K562 (cell line): ENCODE results near the gene UBR1. TPM values are rescaled to one million over a fixed set of nuclear protein-coding genes. Genes with fewer than 3 reads are reported as not detected.

Experiments used
- ATAC-seq: fragments of 200-7000 bp; cut with Tn5 transposase; 3 replicates; pipeline ENCODE4 v1.9.1; 2020; ENCODE audit warnings: moderate library complexity
- BruUV-seq: library from RNA; stranded (reverse); fragments of 400-500 nt; replicated peaks from 2 replicates; lab custom pipeline; 2021; lab: Mats Ljungman, UMichigan
- CTCF ChIA-PET: fragments of 300-600 bp; formaldehyde crosslinking; extraction: SDS; loops from one replicate; lab custom pipeline; 2021; ENCODE audit warnings: low intra/inter-chr PET ratio; lab: Yijun Ruan, JAX
- POLR2A ChIA-PET: fragments of 300-600, 350-650 bp; sonication (Branson Sonifier 250); formaldehyde crosslinking; extraction: SDS; loops from one replicate; lab custom pipeline; 2021; ENCODE audit warnings: antibody characterized with exemption, inconsistent platforms; lab: Yijun Ruan, JAX
- DNase-seq, 4 experiments: peaks; one replicate each; pipeline versions ENCODE4 v3.0.0 to v3.0.0-alpha.2; 2011 to 2018; ENCODE audit warnings: low spot score in 3 of 4, mixed read lengths in 3 of 4; ENCODE audit errors: extremely low read depth in 1 of 4
- FAIRE-seq: peaks from 2 replicates; lab custom pipeline; 2011; peaks lifted over from hg19 to GRCh38; lab: Jason Lieb, UNC
- H2AFZ ChIP-seq: 2 replicates; pipeline ENCODE4 v1.6.0; 2011; ENCODE audit warnings: low read depth, low read length, control low read depth, inconsistent platforms
- H3K27ac ChIP-seq: fragments of 200-600 bp; 3 replicates; pipeline ENCODE4 v1.8.0; 2011; ENCODE audit warnings: low read depth, mild to moderate bottlenecking, control low read depth, inconsistent platforms, low read length, moderate library complexity, mixed read lengths; ENCODE audit errors: extremely low read depth
- H3K27me3 ChIP-seq, 2 experiments: fragments of 300-600 bp in 1 of 2; 2 replicates in 1 of 2; 3 replicates in 1 of 2; pipeline versions ENCODE4 v1.6.0 to v1.8.0; 2011; ENCODE audit warnings: inconsistent platforms in 2 of 2, low read length in 2 of 2, mild to moderate bottlenecking in 1 of 2, mixed read lengths in 1 of 2, moderate library complexity in 1 of 2; ENCODE audit not compliant: control insufficient read depth in 2 of 2, insufficient read depth in 2 of 2
- H3K36me3 ChIP-seq: fragments of 300-600 bp; 3 replicates; pipeline ENCODE4 v1.8.0; 2011; ENCODE audit warnings: mild to moderate bottlenecking, low read length, inconsistent platforms; ENCODE audit not compliant: control insufficient read depth, insufficient read depth
- H3K4me1 ChIP-seq, 2 experiments: fragments of 200-600 bp in 1 of 2; replicated peaks in 1 of 2; 2 replicates in 1 of 2; 3 replicates in 1 of 2; pipeline versions ENCODE4 v1.5.1 to v1.8.0; 2011; ENCODE audit warnings: inconsistent platforms in 2 of 2, low read length in 2 of 2, mild to moderate bottlenecking in 1 of 2, mixed read lengths in 1 of 2, moderate library complexity in 1 of 2; ENCODE audit not compliant: control insufficient read depth in 2 of 2, insufficient read depth in 2 of 2
- H3K4me2 ChIP-seq: 2 replicates; pipeline ENCODE4 v1.6.1; 2011; ENCODE audit warnings: low read length, control low read depth, inconsistent platforms, mixed read lengths; ENCODE audit not compliant: insufficient read depth
- H3K4me3 ChIP-seq: fragments of 200-600 bp; sonication (generic), shearing (Covaris generic); 2 replicates; pipeline ENCODE4 v1.5.1; 2016; ENCODE audit warnings: control low read depth, inconsistent platforms
- H3K79me2 ChIP-seq: fragments of 200-600 bp; 3 replicates; pipeline ENCODE4 v1.8.0; 2011; ENCODE audit warnings: low read length, inconsistent platforms; ENCODE audit not compliant: control insufficient read depth, insufficient read depth
- H3K9ac ChIP-seq, 2 experiments: 2 replicates each; pipeline versions ENCODE4 v1.6.0 to v1.6.1; 2011; ENCODE audit warnings: low read depth in 2 of 2, low read length in 2 of 2, control low read depth in 1 of 2, inconsistent platforms in 1 of 2, mild to moderate bottlenecking in 1 of 2, mixed read lengths in 1 of 2; ENCODE audit not compliant: insufficient read depth in 1 of 2
- H3K9me1 ChIP-seq: one replicate; pipeline ENCODE4 v1.6.0; 2011; ENCODE audit warnings: inconsistent platforms, mild to moderate bottlenecking, low read length, moderate library complexity; ENCODE audit not compliant: control insufficient read depth, insufficient read depth
- H3K9me3 ChIP-seq: replicated peaks from 2 replicates; pipeline ENCODE4 v1.5.1; 2011; ENCODE audit warnings: low read depth, low read length, inconsistent platforms; ENCODE audit not compliant: control insufficient read depth, insufficient read depth
- H4K20me1 ChIP-seq: replicated peaks from 2 replicates; pipeline ENCODE4 v1.6.1; 2011; ENCODE audit warnings: low read length, inconsistent platforms, mixed read lengths; ENCODE audit not compliant: control insufficient read depth, insufficient read depth
- CEBPG ChIP-seq, 3 experiments: fragments of 200-800 bp in 1 of 3; sonication (Bioruptor generic) in 1 of 3; sonication (generic) in 1 of 3; formaldehyde crosslinking in 1 of 3; IDR thresholded peaks in 2 of 3; conservative IDR thresholded peaks in 1 of 3; 2 replicates each; pipeline versions ENCODE4 v1.6.1 to v1.8.0; 2016 to 2022; ENCODE audit warnings: missing compliant biosample characterization in 2 of 3, missing genetic modification characterization in 2 of 3, mild to moderate bottlenecking in 1 of 3, missing genetic modification reagents in 1 of 3
- CEBPZ ChIP-seq: fragments of 150-350 bp; IDR thresholded peaks from 2 replicates; pipeline ENCODE4 v1.6.1; 2014; ENCODE audit warnings: low read depth, mild to moderate bottlenecking, low read length, borderline replicate concordance
- ETV1 ChIP-seq: fragments of 450-650 bp; conservative IDR thresholded peaks from 2 replicates; pipeline ENCODE4 v1.6.1; 2016; ENCODE audit warnings: missing genetic modification characterization, control low read depth, low read depth, missing compliant biosample characterization
- FOXP4 ChIP-seq: sonication (generic); formaldehyde crosslinking; IDR thresholded peaks from 2 replicates; pipeline ENCODE4 v1.8.0; 2022; ENCODE audit warnings: mild to moderate bottlenecking, missing genetic modification reagents, borderline replicate concordance
- HOXB6 ChIP-seq: fragments of 250-450 bp; sonication (Bioruptor Pico); IDR thresholded peaks from 2 replicates; pipeline ENCODE4 v1.5.1; 2022; ENCODE audit warnings: mild to moderate bottlenecking, borderline replicate concordance
- KLF10 ChIP-seq: fragments of 250-450 bp; sonication (Bioruptor Pico); IDR thresholded peaks from 2 replicates; pipeline ENCODE4 v1.6.1; 2021; ENCODE audit warnings: matching md5 sums
- KLF13 ChIP-seq: fragments of 450-650 bp; IDR thresholded peaks from 2 replicates; pipeline ENCODE4 v1.6.1; 2016; ENCODE audit warnings: missing genetic modification characterization, low read depth, mild to moderate bottlenecking, missing compliant biosample characterization, moderate library complexity, borderline replicate concordance
- RBM25 ChIP-seq: fragments of 200-400 bp; formaldehyde crosslinking; IDR thresholded peaks from 2 replicates; pipeline ENCODE4 v1.6.1; 2018; ENCODE audit warnings: low read length, low read depth, moderate library complexity; ENCODE audit not compliant: severe bottlenecking
- TAL1 ChIP-seq: fragments of 450-650 bp; IDR thresholded peaks from 2 replicates; pipeline ENCODE4 v1.6.1; 2016; ENCODE audit warnings: mild to moderate bottlenecking
- TRIM25 ChIP-seq: fragments of 450-650 bp; IDR thresholded peaks from 2 replicates; pipeline ENCODE4 v1.7.0; 2016; ENCODE audit warnings: borderline replicate concordance
- ZNF431 ChIP-seq: sonication (generic); formaldehyde crosslinking; IDR thresholded peaks from 2 replicates; pipeline ENCODE4 v1.8.0; 2022; ENCODE audit warnings: mild to moderate bottlenecking, missing genetic modification reagents
- ZNF740 ChIP-seq, 3 experiments: fragments of 200-800 bp in 1 of 3; sonication (Bioruptor generic) in 1 of 3; sonication (generic) in 1 of 3; formaldehyde crosslinking in 1 of 3; IDR thresholded peaks; 2 replicates each; pipeline versions ENCODE4 v1.6.1 to v1.8.0; 2016 to 2022; ENCODE audit warnings: mild to moderate bottlenecking in 2 of 3, missing compliant biosample characterization in 2 of 3, missing genetic modification characterization in 2 of 3, missing genetic modification reagents in 1 of 3
- WGBS: fragments of 100-300 bp; shearing (Covaris generic); methylation state at CpG from one replicate; pipeline ENCODE4 v1.1.6; 2016; ENCODE audit warnings: low coverage, mixed read lengths; ENCODE audit not compliant: insufficient coverage; ENCODE audit errors: missing lambda C conversion rate; 5-methylcytosine and 5-hydroxymethylcytosine counted together
- in situ Hi-C: fragments of 300-500 bp; cut with MboI; formaldehyde crosslinking; loops from 4 replicates; pipeline ENCODE4 v1.15.0; 2018; ENCODE audit warnings: inconsistent platforms, mixed read lengths
- intact Hi-C: fragments of 100-400 bp; cut with micrococcal nuclease; formaldehyde crosslinking; loops from 2 replicates; pipeline ENCODE4 v1.14.2; 2022
- polyA plus RNA-seq, 8 experiments: library from polyadenylated mRNA; depleted of rRNA in 4 of 8; stranded (reverse) in 5 of 8; unstranded in 3 of 8; fragments of >200 nt; fragmentation: Nextera tagmentation in 2 of 8; fragmentation: Illumina TruSeq in 1 of 8; extraction: Ambion mirVana in 2 of 8; extraction: Trizol in 1 of 8; gene quantifications; 2 replicates each; pipeline versions ENCODE4 v1.2.1 to v1.2.3, GENCODE V29; 2011 to 2014; ENCODE audit warnings: inconsistent platforms in 1 of 8, missing spikeins in 1 of 8
- total RNA-seq, 7 experiments: library from RNA; depleted of rRNA in 6 of 7; stranded (reverse); fragments of >200 nt in 6 of 7; fragmentation: Illumina TruSeq in 2 of 7; extraction: Trizol in 2 of 7; gene quantifications; 2 replicates each; pipeline versions ENCODE4 v1.2.1 to v1.2.3, GENCODE V29; 2011 to 2021; ENCODE audit warnings: low replicate concordance in 1 of 7

UBR1 gene
- total and polyA plus RNA-seq, 9 of the 15 experiments (the other 6 are each of a cell fraction or from before 2014, with no cell fraction given) = 5.8 to 30.7 (median 15.3) TPM

- no peaks in the 10 kb centered on the region for H3K79me2 ChIP-seq
- in situ Hi-C loops (no loop called here), intact Hi-C loops (no loop called here)
- CTCF ChIA-PET = no interaction called here
- H4K20me1 ChIP-seq = no peaks in the 10 kb centered on the region
- DNase-seq (no peak), FAIRE-seq (no peak), ATAC-seq (no peak)
- no peak overlapping the region for H3K4me2 ChIP-seq
- POLR2A ChIA-PET = interaction anchor here (0.6 to 1.4 kb wide), 3 partner anchors 8 to 186 kb away, joined by 3 to 5 read pairs (median 4); no protein-coding TSS in a partner anchor
- H3K9me1 ChIP-seq = no peaks in the 10 kb centered on the region
- no peaks in the 10 kb centered on the region for H3K27me3 ChIP-seq
- no peak overlapping the region for H3K27ac ChIP-seq
- 91% methylated on average over 7 of the region's 7 CpGs for WGBS
- H3K36me3 ChIP-seq = peaks cover 27% of the 10 kb centered on the region; the same call in 1 of the 3 replicates
- no peak overlapping the region for H3K9ac ChIP-seq
- BruUV-seq = no TSS peak
- no peak overlapping the region for H3K4me3 ChIP-seq
- H3K4me1 ChIP-seq = no peaks in the 10 kb centered on the region
- no peaks in the 10 kb centered on the region for H3K9me3 ChIP-seq
- no peak overlapping the region for H2AFZ ChIP-seq
- TF ChIP-seq TAL1 = no peak
- no peak for TF ChIP-seq KLF13
- TF ChIP-seq RBM25 = no peak
- TF ChIP-seq ETV1 = no peak
- no peak for TF ChIP-seq ZNF431 (CRISPR knock-in tag)
- no peak for TF ChIP-seq TRIM25
- TF ChIP-seq FOXP4 (CRISPR knock-in tag) = no peak
- no peak for TF ChIP-seq KLF10 (CRISPR knock-in tag)
- no peak for TF ChIP-seq ZNF740 (CRISPR knock-in tag; IDR thresholded peaks at IDR 0.05)
- TF ChIP-seq ZNF740 (tag; IDR thresholded peaks at IDR 0.05) = no peak
- no peak for TF ChIP-seq HOXB6 (CRISPR knock-in tag)
- no peak for TF ChIP-seq CEBPG (CRISPR knock-in tag; IDR thresholded peaks at IDR 0.05)
- TF ChIP-seq CEBPG (tag; conservative IDR thresholded peaks at IDR 0.05 in 1 of 2, IDR thresholded peaks at IDR 0.05 in 1 of 2) = no peak
- no peak for TF ChIP-seq CEBPZ
Measured at GRCh38 chr15:42996871-42997270, 109.0 kb downstream of the UBR1 start.
